GM10266 (cell line): ENCODE data around the gene ARHGAP5.

ENCODE experiments used
- DNase-seq: peaks from one replicate; pipeline ENCODE4 v3.0.0; 2012; ENCODE audit errors: extremely low spot score
- TF ChIP-seq, protein P1 (sequence below): IDR thresholded peaks from 2 replicates; pipeline ENCODE4 v1.5.1; 2012; ENCODE audit warnings: mild to moderate bottlenecking, low read depth; ENCODE audit not compliant: control insufficient read depth, insufficient read depth; ENCODE audit errors: missing control alignments

The ARHGAP5 gene

DNA sequence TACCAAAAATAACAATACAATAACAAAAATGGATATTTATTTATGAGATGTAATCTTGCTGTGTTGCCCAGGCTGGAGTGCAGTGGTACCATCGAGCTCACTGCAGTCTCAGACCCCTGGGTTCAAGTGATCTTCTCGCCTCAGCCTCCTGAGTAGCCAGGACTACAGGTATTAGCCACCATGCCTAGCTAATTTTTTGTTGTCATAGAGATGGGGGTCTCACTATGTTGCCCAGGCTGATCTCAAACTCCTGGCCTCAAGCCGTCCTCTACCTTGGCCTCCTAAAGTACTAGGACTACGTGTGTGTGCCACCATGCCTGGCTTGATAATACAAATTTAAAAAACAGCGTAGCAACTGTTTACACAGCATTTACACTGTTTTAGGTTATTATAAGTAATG is 23.1 kb downstream of the ARHGAP5 start:
- DNase-seq, result no peak
- TF ChIP-seq, protein P1, sequence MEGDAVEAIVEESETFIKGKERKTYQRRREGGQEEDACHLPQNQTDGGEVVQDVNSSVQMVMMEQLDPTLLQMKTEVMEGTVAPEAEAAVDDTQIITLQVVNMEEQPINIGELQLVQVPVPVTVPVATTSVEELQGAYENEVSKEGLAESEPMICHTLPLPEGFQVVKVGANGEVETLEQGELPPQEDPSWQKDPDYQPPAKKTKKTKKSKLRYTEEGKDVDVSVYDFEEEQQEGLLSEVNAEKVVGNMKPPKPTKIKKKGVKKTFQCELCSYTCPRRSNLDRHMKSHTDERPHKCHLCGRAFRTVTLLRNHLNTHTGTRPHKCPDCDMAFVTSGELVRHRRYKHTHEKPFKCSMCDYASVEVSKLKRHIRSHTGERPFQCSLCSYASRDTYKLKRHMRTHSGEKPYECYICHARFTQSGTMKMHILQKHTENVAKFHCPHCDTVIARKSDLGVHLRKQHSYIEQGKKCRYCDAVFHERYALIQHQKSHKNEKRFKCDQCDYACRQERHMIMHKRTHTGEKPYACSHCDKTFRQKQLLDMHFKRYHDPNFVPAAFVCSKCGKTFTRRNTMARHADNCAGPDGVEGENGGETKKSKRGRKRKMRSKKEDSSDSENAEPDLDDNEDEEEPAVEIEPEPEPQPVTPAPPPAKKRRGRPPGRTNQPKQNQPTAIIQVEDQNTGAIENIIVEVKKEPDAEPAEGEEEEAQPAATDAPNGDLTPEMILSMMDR, result no peak

DNA sequence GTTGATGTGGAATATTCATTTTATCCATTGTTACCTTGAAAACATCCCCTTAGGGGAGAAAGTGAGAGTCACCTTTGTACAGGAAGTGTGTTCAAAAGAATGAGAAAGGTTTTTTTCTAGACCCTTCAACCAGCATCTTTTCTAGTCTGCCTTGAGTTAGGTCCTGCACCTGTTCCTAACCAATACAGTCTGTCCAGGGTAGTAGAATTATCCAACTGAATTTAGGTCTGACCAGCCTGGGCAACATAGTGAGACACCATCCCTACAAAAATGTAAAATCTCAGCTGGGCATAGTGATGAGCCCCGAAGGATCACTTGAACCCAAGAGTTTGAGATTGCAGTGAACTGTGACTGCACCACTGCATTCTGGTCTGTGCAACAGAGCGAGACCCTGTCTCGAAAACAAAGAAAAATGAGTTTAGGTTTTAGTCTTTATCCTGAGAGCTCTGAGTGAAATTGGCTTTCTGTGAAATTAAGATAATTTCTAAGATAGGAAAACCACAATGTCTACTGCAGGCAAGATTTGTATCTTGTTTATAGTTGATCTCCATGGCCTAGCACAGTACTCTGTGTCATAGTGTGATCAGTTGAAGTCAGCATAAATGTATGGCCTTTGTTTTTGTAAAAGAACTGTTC is 25.2 kb downstream of the ARHGAP5 start:
- no peak for DNase-seq
- TF ChIP-seq, protein P1, result no peak

DNA sequence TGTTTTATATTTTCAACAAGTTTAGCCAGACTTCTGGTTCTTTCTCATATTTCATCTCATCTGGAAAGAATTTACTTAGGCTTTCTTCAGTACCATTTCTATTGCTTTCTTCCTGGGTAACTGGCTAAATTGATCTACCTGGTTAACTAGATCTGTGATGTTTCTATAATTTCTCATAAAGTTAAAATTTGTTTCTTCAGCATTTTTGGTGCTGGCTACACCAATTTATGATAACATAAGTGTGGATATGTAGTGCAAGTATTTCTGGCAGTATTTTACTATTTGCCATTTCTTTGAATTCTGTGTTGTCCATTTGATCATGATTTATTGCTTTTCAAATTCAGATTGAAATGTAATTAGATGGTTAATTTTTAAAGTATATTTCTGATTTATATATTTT is 25.9 kb downstream of the ARHGAP5 start:
- TF ChIP-seq, protein P1, result no peak
- no peak for DNase-seq

DNA sequence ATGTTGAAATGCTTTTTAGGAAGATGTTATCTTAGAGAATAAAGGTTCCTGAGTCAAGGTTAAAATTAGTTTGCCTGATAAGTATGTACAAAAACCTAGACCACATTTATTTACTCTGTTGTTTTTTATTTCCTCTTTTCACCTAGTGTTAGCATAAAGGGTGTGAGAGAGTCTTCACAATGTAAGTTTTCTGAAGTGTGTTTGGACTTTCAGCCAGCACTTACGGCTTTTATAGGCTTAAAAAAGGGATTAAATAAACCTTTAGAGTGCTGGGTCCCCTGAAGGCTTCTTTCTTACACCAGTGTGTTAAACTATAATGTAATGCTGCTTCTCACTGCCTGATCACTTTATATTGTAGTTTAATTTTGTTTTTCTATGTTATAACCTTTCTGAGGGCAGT is 27.2 kb downstream of the ARHGAP5 start:
- DNase-seq, result no peak
- TF ChIP-seq, protein P1, result no peak

DNA sequence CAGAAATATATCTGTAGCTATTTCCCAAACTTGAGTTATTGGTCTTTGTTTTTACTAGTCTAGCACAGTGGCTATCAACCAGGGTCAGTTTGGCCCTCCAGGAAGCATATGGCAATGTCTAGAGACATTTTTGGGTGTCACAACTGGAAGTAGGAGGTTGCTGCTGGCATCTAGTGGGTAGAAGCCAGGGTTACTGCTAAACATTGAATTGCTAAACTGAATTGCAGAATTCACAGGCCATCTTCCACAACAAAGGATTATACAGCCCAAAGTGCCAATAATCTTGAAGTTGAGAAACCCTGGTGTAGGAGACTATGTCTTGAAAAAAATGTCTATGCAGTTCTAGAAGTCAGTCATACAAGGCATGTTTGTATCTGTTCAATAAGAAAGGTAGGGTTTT is 27.7 kb downstream of the ARHGAP5 start:
- DNase-seq, result no peak

DNA sequence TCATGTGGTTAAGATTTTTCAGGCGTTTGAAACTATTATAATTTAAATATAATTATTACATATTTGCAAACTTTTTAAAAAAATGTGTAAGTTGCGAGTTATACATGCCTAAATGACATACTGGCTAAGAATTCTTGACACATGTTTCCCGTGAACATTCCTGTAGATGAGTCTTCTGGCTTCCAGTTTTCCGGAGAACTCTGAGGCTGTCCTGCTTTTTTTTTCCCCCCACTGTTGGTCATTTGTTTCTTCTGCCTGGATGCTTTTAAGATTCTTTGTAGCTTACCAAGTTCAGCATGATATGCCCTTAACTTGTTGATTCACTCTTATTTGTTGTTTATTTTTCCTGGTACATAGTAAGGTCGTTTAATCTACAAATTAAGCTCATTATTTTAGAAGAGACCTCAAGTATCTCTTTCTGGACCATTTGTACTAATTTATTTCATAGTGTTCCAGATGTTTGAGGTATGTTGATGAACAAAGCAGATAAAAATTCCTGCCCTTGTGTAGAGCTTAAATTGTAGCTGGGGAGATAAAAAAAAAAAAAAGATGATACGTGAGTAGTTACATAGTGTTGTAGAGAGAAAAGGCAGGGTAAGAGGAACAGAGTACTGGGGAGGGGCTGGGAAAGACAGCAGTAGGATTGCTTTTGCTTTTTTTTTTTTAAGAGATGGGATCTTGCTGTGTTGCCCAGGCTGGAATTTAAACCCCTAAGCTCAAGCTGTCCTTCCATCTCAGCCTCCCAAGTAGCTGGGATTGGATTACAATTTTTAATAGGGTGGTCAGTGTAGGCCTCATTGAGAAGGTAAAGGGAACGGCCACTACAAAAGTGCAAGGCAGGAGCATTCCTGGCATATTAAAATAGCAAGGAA is 32.8 kb downstream of the ARHGAP5 start:
- TF ChIP-seq, protein P1, result no peak
- no peak for DNase-seq

More for the DNA sequence above, 27.7 kb downstream of the ARHGAP5 start:
- TF ChIP-seq, protein P1, result no peak

DNA sequence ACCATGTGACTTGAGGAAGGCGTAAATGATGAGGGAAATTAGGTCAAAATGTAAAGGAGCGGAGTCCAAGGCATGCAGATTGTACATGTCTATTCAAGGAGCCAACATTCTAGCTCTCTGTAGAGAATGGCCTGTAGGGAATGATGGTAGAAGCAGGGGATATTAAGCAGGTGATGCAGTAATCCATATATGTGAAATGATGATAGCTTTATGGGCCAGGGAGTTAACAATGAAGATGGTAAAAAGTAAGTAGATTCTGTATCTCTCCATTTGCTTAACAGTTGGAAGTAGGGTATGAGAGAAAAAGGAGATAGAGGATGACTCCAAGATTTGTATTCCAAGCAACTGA is 33.4 kb downstream of the ARHGAP5 start:
- TF ChIP-seq, protein P1, result no peak
- no peak for DNase-seq
